GM12878 (cell line): ENCODE results near the gene C12orf60. TPM values are rescaled to one million over a fixed set of nuclear protein-coding genes. Genes with fewer than 3 reads are reported as not detected.

Experiments
- ATAC-seq: fragments of 200-7000 bp; cut with Tn5 transposase; 3 replicates; pipeline ENCODE4 v1.9.1; 2020; ENCODE audit warnings: mild to moderate bottlenecking, moderate library complexity
- BruUV-seq: library from RNA; stranded (reverse); fragments of 400-500 nt; replicated peaks from 2 replicates; lab custom pipeline; 2021; lab: Mats Ljungman, UMichigan
- CTCF ChIA-PET: fragments of 300-600 bp; sonication (Branson Sonifier 250); formaldehyde crosslinking; extraction: SDS; loops from one replicate; lab custom pipeline; 2021; ENCODE audit warnings: inconsistent platforms; lab: Yijun Ruan, JAX
- POLR2A ChIA-PET: fragments of 350-600 bp; formaldehyde crosslinking; extraction: SDS; loops from one replicate; lab custom pipeline; 2021; ENCODE audit warnings: inconsistent platforms; lab: Charles Lee
- RAD21 ChIA-PET: fragments of 300-600 bp; sonication (Branson Sonifier 250); formaldehyde crosslinking; loops from one replicate; lab custom pipeline; 2023; ENCODE audit warnings: antibody characterized with exemption; ENCODE audit not compliant: unreplicated experiment; lab: Charles Lee
- SMC1A ChIA-PET: fragments of 300-600 bp; sonication (Branson Sonifier 250); formaldehyde crosslinking; loops from one replicate; lab custom pipeline; 2023; ENCODE audit not compliant: unreplicated experiment, uncharacterized antibody; lab: Charles Lee
- DNase-seq: peaks from one replicate; pipeline ENCODE4 v3.0.0-alpha.2; 2011; ENCODE audit warnings: low read depth, low spot score
- FAIRE-seq: peaks from 3 replicates; lab custom pipeline; 2011; peaks lifted over from hg19 to GRCh38; lab: Jason Lieb, UNC
- H2AFZ ChIP-seq: 2 replicates; pipeline ENCODE4 v1.6.0; 2011; ENCODE audit warnings: low read depth, low read length, control low read depth; ENCODE audit not compliant: control insufficient read depth
- H3K27ac ChIP-seq: 2 replicates; pipeline ENCODE4 v1.5.1; 2011; ENCODE audit warnings: control low read depth; ENCODE audit not compliant: control insufficient read depth, insufficient read depth
- H3K27me3 ChIP-seq, 2 experiments: replicated peaks in 1 of 2; 2 replicates each; pipeline versions ENCODE4 v1.6.0 to v1.6.1; 2011; ENCODE audit warnings: low read length in 1 of 2; ENCODE audit not compliant: control insufficient read depth in 2 of 2, insufficient read depth in 2 of 2
- H3K36me3 ChIP-seq, 2 experiments: 2 replicates each; pipeline ENCODE4 v1.5.1; 2011; ENCODE audit warnings: low read length in 1 of 2; ENCODE audit not compliant: control insufficient read depth in 2 of 2, insufficient read depth in 2 of 2
- H3K4me1 ChIP-seq: 2 replicates; pipeline ENCODE4 v1.6.1; 2011; ENCODE audit warnings: mild to moderate bottlenecking, low read length, moderate library complexity, mixed read lengths; ENCODE audit not compliant: control insufficient read depth, insufficient read depth
- H3K4me2 ChIP-seq: 2 replicates; pipeline ENCODE4 v1.6.0; 2011; ENCODE audit warnings: control low read depth; ENCODE audit not compliant: control insufficient read depth, insufficient read depth
- H3K4me3 ChIP-seq: fragments of 200-600 bp; sonication (generic); 2 replicates; pipeline ENCODE4 v1.5.1; 2016
- H3K79me2 ChIP-seq: 2 replicates; pipeline ENCODE4 v1.6.0; 2011; ENCODE audit warnings: low read length; ENCODE audit not compliant: control insufficient read depth, insufficient read depth
- H3K9ac ChIP-seq: 2 replicates; pipeline ENCODE4 v1.8.0; 2011; ENCODE audit warnings: low read length, control low read depth, mixed read lengths; ENCODE audit not compliant: control insufficient read depth, insufficient read depth
- H3K9me3 ChIP-seq: replicated peaks from 3 replicates; pipeline ENCODE4 v1.5.1; 2011; ENCODE audit warnings: mild to moderate bottlenecking, low read length; ENCODE audit not compliant: control insufficient read depth, insufficient read depth
- H4K20me1 ChIP-seq: 2 replicates; pipeline ENCODE4 v1.6.0; 2011; ENCODE audit not compliant: control insufficient read depth, insufficient read depth
- IKZF2 ChIP-seq, 2 experiments: fragments of 450-650 bp; IDR thresholded peaks; 2 replicates each; pipeline ENCODE4 v1.6.1; 2017; ENCODE audit warnings: mild to moderate bottlenecking in 2 of 2, moderate library complexity in 2 of 2
- KAT2A ChIP-seq: conservative IDR thresholded peaks from 2 replicates; pipeline ENCODE4 v1.6.1; 2011; ENCODE audit warnings: low read depth, low read length; ENCODE audit not compliant: control insufficient read depth
- NFXL1 ChIP-seq: fragments of 450-650 bp; IDR thresholded peaks from 2 replicates; pipeline ENCODE4 v1.6.1; 2017; ENCODE audit warnings: antibody characterized with exemption, mild to moderate bottlenecking, borderline replicate concordance
- PAX8 ChIP-seq: fragments of 450-650 bp; IDR thresholded peaks from 2 replicates; pipeline ENCODE4 v1.6.1; 2017; ENCODE audit warnings: mild to moderate bottlenecking, moderate library complexity
- PML ChIP-seq: IDR thresholded peaks from 2 replicates; pipeline ENCODE4 v1.6.1; 2012; ENCODE audit warnings: low read length, inconsistent platforms
- RAD51 ChIP-seq: fragments of 450-650 bp; IDR thresholded peaks from 2 replicates; pipeline ENCODE4 v1.6.1; 2016; ENCODE audit warnings: moderate library complexity, mild to moderate bottlenecking, inconsistent platforms
- SMARCA5 ChIP-seq: fragments of 450-650 bp; IDR thresholded peaks from 2 replicates; pipeline ENCODE4 v1.6.1; 2017; ENCODE audit warnings: mild to moderate bottlenecking
- SMC3 ChIP-seq: IDR thresholded peaks from 2 replicates; pipeline ENCODE4 v1.6.1; 2011; ENCODE audit warnings: low read length, improper control_type of control experiment, borderline replicate concordance
- ZBED1 ChIP-seq: IDR thresholded peaks from 2 replicates; pipeline ENCODE4 v1.6.1; 2016; ENCODE audit warnings: borderline replicate concordance
- WGBS: methylation state at CpG from one replicate; pipeline ENCODE4 v1.1.6; 2016; ENCODE audit warnings: low lambda C conversion rate; ENCODE audit not compliant: insufficient replicate concordance, insufficient coverage; ENCODE audit errors: missing lambda C conversion rate; 5-methylcytosine and 5-hydroxymethylcytosine counted together
- in situ Hi-C: fragments of 300-500 bp; cut with MboI; formaldehyde crosslinking; loops from 9 replicates; pipeline ENCODE4 v1.14.3; 2018; ENCODE audit warnings: mixed read lengths
- intact Hi-C: fragments of 100-400 bp; cut with micrococcal nuclease; formaldehyde crosslinking; loops from one replicate; pipeline ENCODE4 v1.14.2; 2022; ENCODE audit not compliant: unreplicated experiment
- polyA plus RNA-seq, 11 experiments: library from polyadenylated mRNA; depleted of rRNA in 4 of 11; unstranded in 6 of 11; stranded (reverse) in 5 of 11; fragments of >200 nt; fragmentation: Nextera tagmentation in 4 of 11; fragmentation: Illumina TruSeq in 1 of 11; extraction: Ambion mirVana in 4 of 11; extraction: Trizol in 1 of 11; gene quantifications; 1 replicate in 1 of 11; 2 replicates in 10 of 11; pipeline versions ENCODE4 v1.2.1 to v1.2.3, GENCODE V29; 2011 to 2016; ENCODE audit warnings: inconsistent platforms in 2 of 11, missing spikeins in 2 of 11, low read depth in 1 of 11
- total RNA-seq, 4 experiments: library from RNA; depleted of rRNA in 3 of 4; stranded (reverse); fragments of >200 nt in 3 of 4; fragmentation: Illumina TruSeq in 1 of 4; extraction: Trizol in 1 of 4; gene quantifications; 2 replicates each; pipeline versions ENCODE4 v1.2.1 to v1.2.3, GENCODE V29; 2013 to 2021
- TF ChIP-seq, protein P1 (sequence below): IDR thresholded peaks from 2 replicates; pipeline ENCODE4 v1.6.1; 2011; ENCODE audit warnings: mild to moderate bottlenecking, low read depth, low read length, moderate library complexity; ENCODE audit not compliant: insufficient replicate concordance
- TF ChIP-seq, protein P2 (sequence below): IDR thresholded peaks from 2 replicates; pipeline ENCODE4 v1.6.1; 2011; ENCODE audit warnings: low read depth, mild to moderate bottlenecking, low read length, moderate library complexity, borderline replicate concordance; ENCODE audit errors: extremely low read depth
- TF ChIP-seq, protein P3 (sequence below): IDR thresholded peaks from 2 replicates; pipeline ENCODE4 v1.6.1; 2012; ENCODE audit warnings: low read depth, low read length, improper control_type of control experiment

The C12orf60 gene
- total and polyA plus RNA-seq, 10 of the 15 experiments (the other 5 are each of a cell fraction or from before 2014, with no cell fraction given): 1.8 to 7.2 (median 3.2) TPM

DNA sequence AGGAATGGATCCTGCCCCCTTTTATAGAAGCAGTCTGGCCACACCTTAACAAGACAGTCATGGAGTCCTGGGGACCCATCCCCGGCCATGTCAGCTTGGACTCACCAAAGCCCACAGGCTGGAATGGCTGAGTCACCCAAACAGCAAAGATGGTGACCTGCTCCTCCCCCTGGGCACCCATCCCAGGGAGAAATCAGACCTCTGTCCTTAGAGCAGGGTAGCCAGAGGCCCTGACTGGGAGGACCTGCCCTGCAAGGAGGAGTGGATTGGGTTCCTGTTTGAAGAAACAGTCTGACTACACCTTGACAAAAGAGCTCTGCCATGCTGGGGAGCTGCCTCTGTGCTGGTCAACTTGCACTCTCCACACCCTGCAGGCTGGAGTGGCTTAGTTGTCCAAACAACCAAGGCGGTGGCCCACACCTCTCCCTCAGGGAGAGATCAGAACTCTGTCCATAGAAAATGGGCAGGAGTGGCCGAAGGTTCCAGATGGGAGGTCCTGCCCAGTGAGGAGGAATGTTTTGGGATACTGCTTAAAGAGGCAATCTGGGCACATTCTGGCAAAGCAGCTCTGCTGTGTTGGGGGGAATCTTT, 65.5 kb downstream of the C12orf60 start:
- no peak for ATAC-seq

DNA sequence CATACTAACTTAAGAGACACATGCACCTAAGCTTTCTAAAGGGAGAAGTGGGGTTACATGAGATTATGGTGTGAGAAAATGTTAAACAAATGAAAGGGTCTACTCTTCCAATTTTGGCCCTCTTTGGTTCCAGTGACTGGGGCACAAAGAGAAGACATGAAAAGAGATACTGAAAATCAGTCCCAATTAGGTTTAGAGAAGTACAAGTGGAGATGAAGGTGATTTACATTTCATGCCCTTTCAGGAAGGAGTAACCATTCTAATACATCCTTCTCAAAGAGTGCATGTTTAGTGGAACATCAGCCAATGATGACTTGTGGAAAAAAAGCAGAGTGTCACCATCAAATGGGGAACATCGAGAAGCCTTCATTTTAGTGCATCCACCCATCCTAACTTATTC, 67.8 kb downstream of the C12orf60 start:
- FAIRE-seq: no peak
- in situ Hi-C loops (no loop called here), intact Hi-C loops (no loop called here)
- no peak overlapping the region for H2AFZ ChIP-seq
- 52% methylated on average over 1 of the region's 1 CpG for WGBS
- no peaks in the 10 kb centered on the region for H3K4me1 ChIP-seq
- H3K27me3 ChIP-seq: no peaks in the 10 kb centered on the region
- TF ChIP-seq NFXL1: no peak
- no peak for TF ChIP-seq SMARCA5
- TF ChIP-seq SMC3: no peak
- TF ChIP-seq, protein P1, sequence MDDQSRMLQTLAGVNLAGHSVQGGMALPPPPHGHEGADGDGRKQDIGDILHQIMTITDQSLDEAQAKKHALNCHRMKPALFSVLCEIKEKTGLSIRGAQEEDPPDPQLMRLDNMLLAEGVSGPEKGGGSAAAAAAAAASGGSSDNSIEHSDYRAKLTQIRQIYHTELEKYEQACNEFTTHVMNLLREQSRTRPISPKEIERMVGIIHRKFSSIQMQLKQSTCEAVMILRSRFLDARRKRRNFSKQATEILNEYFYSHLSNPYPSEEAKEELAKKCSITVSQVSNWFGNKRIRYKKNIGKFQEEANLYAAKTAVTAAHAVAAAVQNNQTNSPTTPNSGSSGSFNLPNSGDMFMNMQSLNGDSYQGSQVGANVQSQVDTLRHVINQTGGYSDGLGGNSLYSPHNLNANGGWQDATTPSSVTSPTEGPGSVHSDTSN: no peak
- no peak for TF ChIP-seq PAX8
- TF ChIP-seq ZBED1: no peak
- TF ChIP-seq IKZF2 (IDR thresholded peaks at IDR 0.05): no peak
- no peak for TF ChIP-seq PML
- TF ChIP-seq, protein P2, sequence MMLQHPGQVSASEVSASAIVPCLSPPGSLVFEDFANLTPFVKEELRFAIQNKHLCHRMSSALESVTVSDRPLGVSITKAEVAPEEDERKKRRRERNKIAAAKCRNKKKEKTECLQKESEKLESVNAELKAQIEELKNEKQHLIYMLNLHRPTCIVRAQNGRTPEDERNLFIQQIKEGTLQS: no peak
- TF ChIP-seq KAT2A: no peak
- no peak for TF ChIP-seq RAD51
- CTCF ChIA-PET: interaction anchor here (0.7 kb wide), 1 partner anchor 405 kb away, joined by 3 read pairs; no protein-coding TSS in a partner anchor
- DNase-seq: no peak
- RAD21 ChIA-PET: no interaction called here
- no TSS peak for BruUV-seq
- POLR2A ChIA-PET: no interaction called here
- no peaks in the 10 kb centered on the region for H3K79me2 ChIP-seq
- H4K20me1 ChIP-seq: no peaks in the 10 kb centered on the region
- ATAC-seq: no peak
- no peak overlapping the region for H3K27ac ChIP-seq
- no peak overlapping the region for H3K9ac ChIP-seq
- no peak overlapping the region for H3K4me2 ChIP-seq
- SMC1A ChIA-PET: no interaction called here
- no peaks in the 10 kb centered on the region for H3K36me3 ChIP-seq
- H3K9me3 ChIP-seq: no peaks in the 10 kb centered on the region
- no peak overlapping the region for H3K4me3 ChIP-seq

More for the DNA sequence above, 65.5 kb downstream of the C12orf60 start:
- intact Hi-C loops (no loop called here), in situ Hi-C loops (no loop called here)
- Histone ChIP-seq H3K27ac (no peak overlapping the region), H3K4me3 (no peak overlapping the region), H3K4me1 (no peaks in the 10 kb centered on the region), H3K9ac (no peak overlapping the region), H2AFZ (no peak overlapping the region), H4K20me1 (no peaks in the 10 kb centered on the region), H3K36me3 (no peaks in the 10 kb centered on the region), H3K9me3 (no peaks in the 10 kb centered on the region), H3K79me2 (no peaks in the 10 kb centered on the region), H3K27me3 (no peaks in the 10 kb centered on the region), H3K4me2 (no peak overlapping the region)
- WGBS: 28% methylated on average over 3 of the region's 3 CpGs
- ChIA-PET POLR2A (no interaction called here), CTCF (interaction anchor here (0.7 kb wide), 1 partner anchor 20 kb away, joined by 3 read pairs; no protein-coding TSS in a partner anchor), SMC1A (no interaction called here), RAD21 (interaction anchor here (1.9 kb wide), 1 partner anchor 23 kb away, joined by 4 read pairs; no protein-coding TSS in a partner anchor)
- BruUV-seq: no TSS peak
- DNase-seq (no peak), FAIRE-seq (no peak)
- TF ChIP-seq, protein P3, sequence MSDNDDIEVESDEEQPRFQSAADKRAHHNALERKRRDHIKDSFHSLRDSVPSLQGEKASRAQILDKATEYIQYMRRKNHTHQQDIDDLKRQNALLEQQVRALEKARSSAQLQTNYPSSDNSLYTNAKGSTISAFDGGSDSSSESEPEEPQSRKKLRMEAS: no peak
